ENCODE measurements around the gene SGPP2.

SGPP2 gene

GRCh38 chr2:222525811-222526210, 101.5 kb downstream of the SGPP2 start:
- no peak for DNase-seq (ENCODE audit: low read depth in 2 of 2)

GRCh38 chr2:222526480-222527277, 102.3 kb downstream of the SGPP2 start:
- no peak for DNase-seq (ENCODE audit: low read depth in 2 of 2)

DNA sequence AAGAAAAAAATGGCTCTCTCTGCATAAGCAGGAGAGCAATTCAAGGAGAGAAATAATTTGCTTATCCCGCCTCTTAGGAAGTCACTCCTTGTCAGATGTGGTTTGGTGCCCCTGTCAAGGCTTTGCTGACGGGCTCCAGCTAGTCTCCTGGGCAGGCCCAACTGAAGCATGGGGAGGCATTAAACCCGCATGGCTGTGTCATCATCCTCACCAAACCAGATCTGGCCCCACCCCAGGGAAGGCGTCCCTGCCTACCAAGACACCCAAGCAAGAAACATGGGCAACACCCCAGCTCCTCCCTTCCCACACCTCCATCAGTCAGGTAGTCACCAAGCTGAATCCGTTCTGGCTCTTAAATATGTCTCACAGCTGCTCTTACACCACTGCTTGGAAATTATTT, 108.0 kb downstream of the SGPP2 start:
- DNase-seq (ENCODE audit: low read depth in 2 of 2), result no peak

DNA sequence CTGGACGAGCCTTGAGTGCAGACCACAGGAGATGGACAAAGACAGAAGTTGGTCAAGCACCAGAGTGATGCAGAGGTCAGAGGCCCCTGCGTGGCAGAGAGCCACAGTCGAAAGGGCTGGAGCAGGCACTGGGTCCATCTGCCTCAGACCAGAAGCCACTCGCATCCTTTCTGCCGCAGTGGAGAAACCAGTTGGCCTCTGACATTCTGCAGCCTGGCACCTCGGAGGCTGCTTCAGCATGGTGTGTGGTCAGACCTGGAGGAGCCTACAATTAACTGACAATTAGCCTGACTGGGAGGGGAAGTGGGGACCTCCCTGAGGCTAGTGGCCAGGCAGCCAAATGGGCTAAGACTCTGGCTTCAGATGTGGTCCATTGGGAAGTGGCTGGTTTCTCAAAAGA, 111.1 kb downstream of the SGPP2 start:
- DNase-seq (ENCODE audit: low read depth in 2 of 2), result no peak

GRCh38 chr2:222538535-222538934, 114.2 kb downstream of the SGPP2 start:
- DNase-seq (ENCODE audit: low read depth in 2 of 2), result no peak

GRCh38 chr2:222544661-222545060, 120.3 kb downstream of the SGPP2 start:
- DNase-seq (ENCODE audit: low read depth in 2 of 2), result no peak

DNA sequence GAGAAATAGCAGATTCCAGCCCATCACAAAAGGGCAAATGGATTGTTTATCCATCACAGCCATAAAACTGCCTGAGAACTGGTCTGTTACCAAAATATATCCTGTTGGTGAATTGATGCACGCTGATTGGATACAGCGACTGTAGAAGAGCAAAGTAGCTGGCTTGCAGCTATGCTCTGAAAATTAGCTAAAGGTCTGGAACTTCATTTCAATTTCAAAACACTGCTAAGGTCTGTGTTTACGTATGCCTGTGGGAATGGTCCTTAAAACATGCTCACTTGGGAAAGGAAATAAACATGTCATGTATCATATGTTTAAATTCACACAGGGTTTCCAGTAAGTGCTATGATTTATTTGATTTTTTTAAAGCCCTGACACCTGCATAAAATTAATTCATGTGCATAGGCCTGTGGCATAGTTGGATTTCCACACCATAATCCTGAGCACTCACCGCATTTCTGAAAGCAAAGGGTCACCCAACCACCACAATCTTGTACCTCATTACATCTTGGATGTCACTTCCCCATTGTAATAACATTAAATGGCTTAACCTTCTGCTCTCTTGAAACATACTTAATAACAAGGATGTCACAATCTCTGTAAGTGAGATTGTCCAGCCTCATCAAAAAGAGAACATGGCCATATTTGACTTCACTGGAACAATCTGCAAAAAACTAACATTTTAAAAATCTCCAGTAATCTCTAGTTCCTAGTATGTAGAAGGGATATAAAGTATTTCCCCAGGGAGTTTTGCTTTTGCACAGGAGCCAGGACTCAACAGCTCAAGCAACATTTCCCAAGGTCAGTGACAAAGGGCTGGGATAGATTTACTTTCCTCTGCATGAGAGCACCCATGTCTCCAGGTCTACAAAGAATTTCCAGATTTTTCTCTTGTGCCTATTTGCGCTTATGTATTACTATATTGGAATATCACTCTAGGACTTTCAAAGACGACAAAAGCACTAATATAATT, 121.8 kb downstream of the SGPP2 start:
- DNase-seq (ENCODE audit: low read depth in 2 of 2), result no peak

GRCh38 chr2:222547083-222547482, 122.7 kb downstream of the SGPP2 start:
- DNase-seq (ENCODE audit: low read depth in 2 of 2), result no peak

DNA sequence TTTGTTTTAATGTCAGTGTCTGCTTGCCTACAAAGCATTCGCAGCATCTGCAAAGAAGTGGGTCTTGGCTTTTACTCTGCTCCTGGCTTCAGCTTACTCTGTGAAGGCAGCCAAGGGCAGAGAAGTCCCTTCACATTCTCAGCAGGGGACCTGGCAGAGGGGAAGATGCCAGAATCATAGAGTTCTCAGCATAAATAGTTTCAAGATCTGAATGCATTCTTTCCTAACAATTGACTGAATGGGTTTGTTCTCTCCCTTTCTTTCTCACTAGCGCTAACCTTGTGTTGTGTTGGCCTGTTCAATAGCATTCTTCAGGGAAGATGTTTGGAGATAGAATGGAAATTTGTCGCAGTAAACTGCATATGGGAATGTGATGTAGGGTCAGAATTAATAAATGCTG, 124.6 kb downstream of the SGPP2 start:
- no peak for DNase-seq (ENCODE audit: low read depth in 2 of 2)

DNA sequence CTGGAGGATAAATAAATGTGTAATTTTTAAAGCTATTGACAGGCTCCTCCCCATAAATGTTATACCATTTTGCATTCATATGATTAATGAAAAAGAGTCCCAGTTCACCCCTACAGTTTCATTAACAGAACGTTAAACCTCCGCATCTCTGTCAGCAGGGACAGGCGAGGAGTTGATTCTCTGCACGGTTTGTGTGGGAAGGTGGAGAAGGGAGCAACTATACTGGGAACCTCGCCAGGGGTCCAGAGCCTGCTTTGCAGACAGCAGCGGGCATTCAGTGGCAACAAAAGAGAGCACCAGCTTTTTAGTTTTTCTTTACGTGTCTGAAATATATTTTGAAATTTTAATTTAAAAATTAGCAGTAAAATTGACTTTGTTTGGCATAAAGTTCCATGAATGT, 130.2 kb downstream of the SGPP2 start:
- DNase-seq (ENCODE audit: low read depth in 2 of 2), result no peak

DNA sequence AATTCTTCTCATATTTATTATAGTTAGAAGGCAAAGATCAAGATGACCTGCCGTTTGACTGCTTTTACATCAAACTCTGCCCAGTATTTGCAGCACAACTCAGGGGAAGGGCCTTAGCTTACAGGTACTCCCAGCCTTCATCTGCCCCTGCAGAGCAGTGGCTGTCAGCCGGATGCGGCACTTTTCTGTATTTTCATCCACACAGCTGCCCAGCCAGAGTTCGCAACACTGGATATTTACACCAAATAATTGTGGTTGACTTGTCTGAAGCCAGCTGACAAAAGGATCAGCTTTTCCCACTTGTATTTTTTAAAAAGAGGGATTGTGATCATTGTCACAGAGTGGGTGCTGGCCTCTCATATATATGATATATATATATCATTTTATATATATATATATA, 136.8 kb downstream of the SGPP2 start:
- no peak for DNase-seq (ENCODE audit: low read depth in 2 of 2)

- no peak for DNase-seq (ENCODE audit: low read depth in 2 of 2)
These were observed 137.7 kb downstream of the SGPP2 start for GRCh38 chr2:222561817-222562645.

DNA sequence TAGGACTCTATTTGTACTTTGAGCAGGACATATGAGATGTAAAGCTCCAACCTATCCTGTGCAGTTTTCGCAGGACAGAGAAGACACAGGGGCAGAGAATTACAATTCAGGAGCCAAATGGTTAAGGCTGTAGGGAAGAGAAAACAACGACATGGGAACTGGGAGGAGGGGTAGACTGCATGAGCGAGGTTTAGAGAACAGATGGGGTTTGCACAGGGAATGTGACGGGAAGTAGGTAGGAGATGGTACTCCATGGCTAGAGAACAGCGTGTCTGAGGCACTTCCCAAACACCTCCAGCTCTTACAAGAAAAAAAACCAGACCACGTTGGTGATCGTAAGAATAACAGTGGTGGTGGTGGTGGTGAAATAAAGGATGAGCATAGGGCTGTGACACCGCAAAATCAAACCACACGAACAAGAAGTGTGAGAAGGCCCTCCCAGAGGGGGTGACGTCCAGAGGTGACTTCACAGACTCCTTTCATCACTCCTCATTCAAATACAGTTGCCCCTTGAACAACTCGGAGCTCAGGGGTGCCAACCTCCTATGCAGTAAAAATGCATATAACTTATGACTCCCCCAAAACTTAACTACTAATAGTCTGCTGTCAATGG, 138.9 kb downstream of the SGPP2 start:
- no peak for DNase-seq (ENCODE audit: low read depth in 2 of 2)

DNA sequence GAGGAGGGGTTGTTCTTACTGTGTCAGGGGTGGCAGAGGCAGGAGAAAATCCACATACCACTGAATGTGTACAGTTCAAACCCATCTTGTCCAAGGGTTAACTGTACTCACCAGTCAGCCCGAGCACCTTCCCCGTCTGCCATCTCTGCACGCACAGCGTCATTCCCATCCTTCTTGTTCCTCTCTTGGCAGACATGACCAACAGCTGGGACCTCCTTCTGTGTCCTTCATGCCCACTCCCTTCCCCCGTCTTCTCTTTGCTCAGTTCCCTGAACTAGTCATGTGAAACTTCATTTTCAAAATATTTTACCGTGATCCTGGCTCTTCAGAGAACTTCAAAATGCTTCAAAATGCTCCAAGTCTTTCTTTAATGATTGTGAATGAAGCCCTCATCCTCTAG, 139.6 kb downstream of the SGPP2 start:
- no peak for DNase-seq (ENCODE audit: low read depth in 2 of 2)

- DNase-seq (ENCODE audit: low read depth in 2 of 2), result no peak
These were observed 141.9 kb downstream of the SGPP2 start for GRCh38 chr2:222566229-222566628.

DNA sequence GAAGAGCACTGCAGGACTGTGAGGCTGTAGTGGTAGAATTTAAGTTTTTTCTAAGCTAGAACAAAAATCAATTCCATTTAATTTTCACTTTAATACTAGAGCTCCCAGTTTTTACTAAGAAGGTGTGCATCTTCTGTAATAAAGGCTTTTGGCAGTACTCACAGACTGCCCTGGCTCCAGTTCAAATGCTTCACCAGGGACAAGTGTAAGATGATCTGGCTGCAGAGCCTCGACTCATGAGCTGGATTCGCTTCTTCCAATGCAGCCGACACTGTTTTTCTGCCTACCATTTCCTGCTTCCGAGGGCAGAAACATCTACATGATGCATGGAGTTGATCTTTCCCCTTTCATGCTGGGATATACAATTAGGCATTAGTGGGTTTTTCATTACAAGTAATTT, 144.5 kb downstream of the SGPP2 start:
- no peak for DNase-seq (ENCODE audit: low read depth in 2 of 2)

- no peak for DNase-seq (ENCODE audit: low read depth in 2 of 2)
These were observed 145.5 kb downstream of the SGPP2 start for GRCh38 chr2:222569826-222570225.

GRCh38 chr2:222572264-222572721, 147.9 kb downstream of the SGPP2 start:
- DNase-seq (ENCODE audit: low read depth in 2 of 2), result no peak

GRCh38 chr2:222572751-222573174, 148.4 kb downstream of the SGPP2 start:
- no peak for DNase-seq (ENCODE audit: low read depth in 2 of 2)

DNA sequence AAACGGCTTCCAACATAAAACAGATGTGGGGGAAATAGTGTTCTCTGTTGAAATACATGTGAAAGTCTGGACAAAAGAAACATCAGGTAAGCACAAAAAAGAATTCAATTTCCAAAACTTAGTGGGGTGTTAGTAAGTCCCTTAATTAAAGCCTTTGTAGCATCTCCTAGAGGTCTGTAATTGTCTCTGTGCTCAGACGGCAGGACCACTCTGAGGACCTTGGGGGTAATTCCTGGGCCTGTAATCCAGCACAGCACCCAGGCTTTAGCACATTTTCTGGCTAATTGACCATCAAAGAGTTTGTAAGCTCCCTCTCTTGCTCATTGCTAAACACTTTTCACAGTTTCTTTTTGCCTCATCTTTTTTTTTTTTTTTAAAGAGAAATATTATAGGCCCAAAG, 151.3 kb downstream of the SGPP2 start:
- DNase-seq (ENCODE audit: low read depth in 2 of 2), result no peak

Measured in stimulated activated CD8-positive, alpha-beta memory T cell treated with anti-CD3 and anti-CD28 coated beads, Interleukin-2, amount 100 ng/mL, for 1 hour (primary cell).